ENCODE data around the gene PPAN.

The PPAN gene

GRCh38 chr19:10070730-10071446 lies 35.3 kb upstream of the PPAN start:
- ATAC-seq = no peak
- TF ChIP-seq, protein P1, sequence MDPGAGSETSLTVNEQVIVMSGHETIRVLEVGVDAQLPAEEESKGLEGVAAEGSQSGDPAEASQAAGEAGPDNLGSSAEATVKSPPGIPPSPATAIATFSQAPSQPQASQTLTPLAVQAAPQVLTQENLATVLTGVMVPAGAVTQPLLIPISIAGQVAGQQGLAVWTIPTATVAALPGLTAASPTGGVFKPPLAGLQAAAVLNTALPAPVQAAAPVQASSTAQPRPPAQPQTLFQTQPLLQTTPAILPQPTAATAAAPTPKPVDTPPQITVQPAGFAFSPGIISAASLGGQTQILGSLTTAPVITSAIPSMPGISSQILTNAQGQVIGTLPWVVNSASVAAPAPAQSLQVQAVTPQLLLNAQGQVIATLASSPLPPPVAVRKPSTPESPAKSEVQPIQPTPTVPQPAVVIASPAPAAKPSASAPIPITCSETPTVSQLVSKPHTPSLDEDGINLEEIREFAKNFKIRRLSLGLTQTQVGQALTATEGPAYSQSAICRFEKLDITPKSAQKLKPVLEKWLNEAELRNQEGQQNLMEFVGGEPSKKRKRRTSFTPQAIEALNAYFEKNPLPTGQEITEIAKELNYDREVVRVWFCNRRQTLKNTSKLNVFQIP (CRISPR knock-in tag; IDR thresholded peaks at IDR 0.05; ENCODE audit: borderline replicate concordance, low read depth) = no peak
- TF ChIP-seq SNAI2 (CRISPR knock-in tag; IDR thresholded peaks at IDR 0.05) (no peak), ZNF565 (CRISPR knock-in tag; conservative IDR thresholded peaks at IDR 0.05; ENCODE audit: low read depth) (no peak), ZNF8 (CRISPR knock-in tag; IDR thresholded peaks at IDR 0.05) (no peak), TCF4 (CRISPR knock-in tag; IDR thresholded peaks at IDR 0.05; ENCODE audit: borderline replicate concordance) (no peak), ZFP3 (CRISPR knock-in tag; IDR thresholded peaks at IDR 0.05) (no peak), CREB5 (CRISPR knock-in tag; IDR thresholded peaks at IDR 0.05; ENCODE audit: low read depth) (no peak), ZFP30 (CRISPR knock-in tag; IDR thresholded peaks at IDR 0.05) (no peak), ARNTL (CRISPR knock-in tag; IDR thresholded peaks at IDR 0.05; ENCODE audit: borderline replicate concordance, low read depth) (no peak), PPARA (CRISPR knock-in tag; IDR thresholded peaks at IDR 0.05; ENCODE audit: borderline replicate concordance) (no peak), RARB (CRISPR knock-in tag; IDR thresholded peaks at IDR 0.05) (no peak), CSDC2 (CRISPR knock-in tag; IDR thresholded peaks at IDR 0.05) (no peak)
- TF ChIP-seq, protein P2, sequence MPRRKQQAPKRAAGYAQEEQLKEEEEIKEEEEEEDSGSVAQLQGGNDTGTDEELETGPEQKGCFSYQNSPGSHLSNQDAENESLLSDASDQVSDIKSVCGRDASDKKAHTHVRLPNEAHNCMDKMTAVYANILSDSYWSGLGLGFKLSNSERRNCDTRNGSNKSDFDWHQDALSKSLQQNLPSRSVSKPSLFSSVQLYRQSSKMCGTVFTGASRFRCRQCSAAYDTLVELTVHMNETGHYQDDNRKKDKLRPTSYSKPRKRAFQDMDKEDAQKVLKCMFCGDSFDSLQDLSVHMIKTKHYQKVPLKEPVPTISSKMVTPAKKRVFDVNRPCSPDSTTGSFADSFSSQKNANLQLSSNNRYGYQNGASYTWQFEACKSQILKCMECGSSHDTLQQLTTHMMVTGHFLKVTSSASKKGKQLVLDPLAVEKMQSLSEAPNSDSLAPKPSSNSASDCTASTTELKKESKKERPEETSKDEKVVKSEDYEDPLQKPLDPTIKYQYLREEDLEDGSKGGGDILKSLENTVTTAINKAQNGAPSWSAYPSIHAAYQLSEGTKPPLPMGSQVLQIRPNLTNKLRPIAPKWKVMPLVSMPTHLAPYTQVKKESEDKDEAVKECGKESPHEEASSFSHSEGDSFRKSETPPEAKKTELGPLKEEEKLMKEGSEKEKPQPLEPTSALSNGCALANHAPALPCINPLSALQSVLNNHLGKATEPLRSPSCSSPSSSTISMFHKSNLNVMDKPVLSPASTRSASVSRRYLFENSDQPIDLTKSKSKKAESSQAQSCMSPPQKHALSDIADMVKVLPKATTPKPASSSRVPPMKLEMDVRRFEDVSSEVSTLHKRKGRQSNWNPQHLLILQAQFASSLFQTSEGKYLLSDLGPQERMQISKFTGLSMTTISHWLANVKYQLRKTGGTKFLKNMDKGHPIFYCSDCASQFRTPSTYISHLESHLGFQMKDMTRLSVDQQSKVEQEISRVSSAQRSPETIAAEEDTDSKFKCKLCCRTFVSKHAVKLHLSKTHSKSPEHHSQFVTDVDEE (CRISPR knock-in tag; IDR thresholded peaks at IDR 0.05) = no peak
- TF ChIP-seq, protein P3, sequence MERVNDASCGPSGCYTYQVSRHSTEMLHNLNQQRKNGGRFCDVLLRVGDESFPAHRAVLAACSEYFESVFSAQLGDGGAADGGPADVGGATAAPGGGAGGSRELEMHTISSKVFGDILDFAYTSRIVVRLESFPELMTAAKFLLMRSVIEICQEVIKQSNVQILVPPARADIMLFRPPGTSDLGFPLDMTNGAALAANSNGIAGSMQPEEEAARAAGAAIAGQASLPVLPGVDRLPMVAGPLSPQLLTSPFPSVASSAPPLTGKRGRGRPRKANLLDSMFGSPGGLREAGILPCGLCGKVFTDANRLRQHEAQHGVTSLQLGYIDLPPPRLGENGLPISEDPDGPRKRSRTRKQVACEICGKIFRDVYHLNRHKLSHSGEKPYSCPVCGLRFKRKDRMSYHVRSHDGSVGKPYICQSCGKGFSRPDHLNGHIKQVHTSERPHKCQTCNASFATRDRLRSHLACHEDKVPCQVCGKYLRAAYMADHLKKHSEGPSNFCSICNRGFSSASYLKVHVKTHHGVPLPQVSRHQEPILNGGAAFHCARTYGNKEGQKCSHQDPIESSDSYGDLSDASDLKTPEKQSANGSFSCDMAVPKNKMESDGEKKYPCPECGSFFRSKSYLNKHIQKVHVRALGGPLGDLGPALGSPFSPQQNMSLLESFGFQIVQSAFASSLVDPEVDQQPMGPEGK (CRISPR knock-in tag; IDR thresholded peaks at IDR 0.05; ENCODE audit: borderline replicate concordance) = no peak

- TF ChIP-seq RARB (CRISPR knock-in tag; IDR thresholded peaks at IDR 0.05) (no peak), ARNTL (CRISPR knock-in tag; IDR thresholded peaks at IDR 0.05; ENCODE audit: borderline replicate concordance, low read depth) (no peak), BACH2 (CRISPR knock-in tag; IDR thresholded peaks at IDR 0.05; ENCODE audit: borderline replicate concordance) (no peak), CSRNP3 (CRISPR knock-in tag; IDR thresholded peaks at IDR 0.05) (no peak), ZFP3 (CRISPR knock-in tag; IDR thresholded peaks at IDR 0.05) (no peak), ZC3H10 (CRISPR knock-in tag; IDR thresholded peaks at IDR 0.05) (no peak), PPARA (CRISPR knock-in tag; IDR thresholded peaks at IDR 0.05; ENCODE audit: borderline replicate concordance) (no peak), ISL1 (CRISPR knock-in tag; IDR thresholded peaks at IDR 0.05) (no peak), TOX (CRISPR knock-in tag; IDR thresholded peaks at IDR 0.05; ENCODE audit: borderline replicate concordance) (no peak), GLIS3 (CRISPR knock-in tag; IDR thresholded peaks at IDR 0.05) (no peak), ZNF70 (CRISPR knock-in tag; IDR thresholded peaks at IDR 0.05) (no peak), OSR1 (CRISPR knock-in tag; IDR thresholded peaks at IDR 0.05) (no peak), ZNF565 (CRISPR knock-in tag; conservative IDR thresholded peaks at IDR 0.05; ENCODE audit: low read depth) (no peak), ESRRG (CRISPR knock-in tag; IDR thresholded peaks at IDR 0.05) (no peak)
- TF ChIP-seq, protein P2 (CRISPR knock-in tag; IDR thresholded peaks at IDR 0.05) = no peak
- ATAC-seq = peak; percentile 41; the same call in 2 of the 3 replicates
These were observed 32.0 kb upstream of the PPAN start for GRCh38 chr19:10074153-10074552.
